ENCODE results near the gene NOTUM.

DNA sequence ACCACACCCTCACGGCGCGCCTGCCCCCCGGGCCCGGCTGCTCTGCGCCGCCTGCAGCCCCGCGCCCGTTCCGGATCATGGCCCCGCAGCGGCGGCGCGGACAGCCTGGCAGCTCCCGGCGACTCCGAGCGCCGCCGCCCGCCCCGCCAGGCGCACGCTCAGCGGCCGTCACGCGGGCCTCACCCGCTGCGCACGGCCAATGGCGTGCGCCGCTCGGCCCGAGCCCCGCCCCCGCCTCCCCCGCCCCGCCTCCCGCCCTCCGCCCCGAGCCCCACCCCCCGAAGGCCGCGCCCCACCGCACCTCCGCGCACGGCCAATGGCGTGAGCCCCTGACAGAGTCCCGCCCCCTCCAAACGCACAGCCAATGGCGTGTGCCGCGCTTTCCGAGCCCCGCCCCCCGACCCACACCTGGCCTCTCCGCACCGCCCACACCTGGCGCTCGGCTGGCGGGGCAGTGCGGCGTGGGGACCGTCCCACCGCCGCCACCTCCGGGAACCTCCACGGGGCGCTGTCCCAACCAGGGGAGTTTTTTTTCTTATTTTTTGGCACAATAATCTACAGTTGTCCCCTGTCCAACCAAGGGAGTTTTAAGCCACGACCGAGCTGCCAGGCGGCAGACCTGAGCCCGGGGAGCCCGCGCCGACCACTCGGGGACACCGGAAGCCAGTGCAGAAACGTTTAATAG lies 49.6 kb downstream of the NOTUM start, which contains the start of gene PCYT2:
- no peak for TF ChIP-seq CTCF (IDR thresholded peaks at IDR 0.05)
- no peak for TF ChIP-seq POLR2A (IDR thresholded peaks at IDR 0.05)

Data from ovary (tissue), 3 donors.